Measurements from ENCODE around the gene TAF1C. TPM values are rescaled to one million over a fixed set of nuclear protein-coding genes. Genes with fewer than 3 reads are reported as not detected.

TAF1C gene
- total RNA-seq, 1 donor, result 19.5 TPM

GRCh38 chr16:84196101-84196500 is 9.2 kb upstream of the TAF1C start:
- no peak for TF ChIP-seq CTCF (IDR thresholded peaks at IDR 0.05; ENCODE audit: extremely low read depth, low read depth, low read length)
- no peak overlapping the region for H3K4me3 ChIP-seq (ENCODE audit: insufficient read depth, low read length)
- no peak overlapping the region for H3K27ac ChIP-seq (ENCODE audit: low read depth, low read length)
- no peaks in the 10 kb centered on the region for H3K79me2 ChIP-seq (ENCODE audit: insufficient read depth, low read length)
- H3K4me2 ChIP-seq (ENCODE audit: insufficient read depth, low read length), result no peak overlapping the region
- H2AFZ ChIP-seq (ENCODE audit: low read length), result no peak overlapping the region
- H4K20me1 ChIP-seq (ENCODE audit: insufficient read depth, low read length), result no peaks in the 10 kb centered on the region
- H3K4me1 ChIP-seq (ENCODE audit: insufficient read depth, low read length), result peaks cover 5% of the 10 kb centered on the region
- no peak for DNase-seq (ENCODE audit: insufficient read length, low spot score, missing footprints)
- no peaks in the 10 kb centered on the region for H3K36me3 ChIP-seq (ENCODE audit: insufficient read depth, low read length)
- H3K27me3 ChIP-seq (ENCODE audit: insufficient read depth, low read length), result peaks cover 11% of the 10 kb centered on the region
- no peaks in the 10 kb centered on the region for H3K9me3 ChIP-seq (ENCODE audit: low read depth, low read length)

GRCh38 chr16:84195201-84196093 is 8.6 kb upstream of the TAF1C start:
- H3K27me3 ChIP-seq (ENCODE audit: insufficient read depth, low read length), result peaks cover 11% of the 10 kb centered on the region
- peaks cover 5% of the 10 kb centered on the region for H3K4me1 ChIP-seq (ENCODE audit: insufficient read depth, low read length)
- no peak overlapping the region for H3K27ac ChIP-seq (ENCODE audit: low read depth, low read length)
- no peak overlapping the region for H3K4me2 ChIP-seq (ENCODE audit: insufficient read depth, low read length)
- H2AFZ ChIP-seq (ENCODE audit: low read length), result no peak overlapping the region
- no peaks in the 10 kb centered on the region for H3K9me3 ChIP-seq (ENCODE audit: low read depth, low read length)
- no peak for TF ChIP-seq CTCF (IDR thresholded peaks at IDR 0.05; ENCODE audit: extremely low read depth, low read depth, low read length)
- no peaks in the 10 kb centered on the region for H3K36me3 ChIP-seq (ENCODE audit: insufficient read depth, low read length)
- H3K4me3 ChIP-seq (ENCODE audit: insufficient read depth, low read length), result no peak overlapping the region
- peak; percentile 76 for DNase-seq (ENCODE audit: insufficient read length, low spot score, missing footprints)
- H3K79me2 ChIP-seq (ENCODE audit: insufficient read depth, low read length), result no peaks in the 10 kb centered on the region
- no peaks in the 10 kb centered on the region for H4K20me1 ChIP-seq (ENCODE audit: insufficient read depth, low read length)

GRCh38 chr16:84194470-84195200 is 7.8 kb upstream of the TAF1C start:
- H3K9me3 ChIP-seq (ENCODE audit: low read depth, low read length), result no peaks in the 10 kb centered on the region
- H4K20me1 ChIP-seq (ENCODE audit: insufficient read depth, low read length), result no peaks in the 10 kb centered on the region
- no peak overlapping the region for H3K27ac ChIP-seq (ENCODE audit: low read depth, low read length)
- H3K4me1 ChIP-seq (ENCODE audit: insufficient read depth, low read length), result peaks cover 5% of the 10 kb centered on the region
- DNase-seq (ENCODE audit: insufficient read length, low spot score, missing footprints), result no peak
- H3K4me2 ChIP-seq (ENCODE audit: insufficient read depth, low read length), result no peak overlapping the region
- H3K79me2 ChIP-seq (ENCODE audit: insufficient read depth, low read length), result no peaks in the 10 kb centered on the region
- H3K36me3 ChIP-seq (ENCODE audit: insufficient read depth, low read length), result no peaks in the 10 kb centered on the region
- peaks cover 5% of the 10 kb centered on the region for H3K27me3 ChIP-seq (ENCODE audit: insufficient read depth, low read length)
- TF ChIP-seq CTCF (IDR thresholded peaks at IDR 0.05; ENCODE audit: extremely low read depth, low read depth, low read length), result no peak
- H3K4me3 ChIP-seq (ENCODE audit: insufficient read depth, low read length), result no peak overlapping the region
- no peak overlapping the region for H2AFZ ChIP-seq (ENCODE audit: low read length)

GRCh38 chr16:84194018-84194417 is 7.2 kb upstream of the TAF1C start:
- H3K79me2 ChIP-seq (ENCODE audit: insufficient read depth, low read length), result no peaks in the 10 kb centered on the region
- H2AFZ ChIP-seq (ENCODE audit: low read length), result no peak overlapping the region
- H4K20me1 ChIP-seq (ENCODE audit: insufficient read depth, low read length), result no peaks in the 10 kb centered on the region
- H3K4me1 ChIP-seq (ENCODE audit: insufficient read depth, low read length), result peaks cover 5% of the 10 kb centered on the region
- no peaks in the 10 kb centered on the region for H3K9me3 ChIP-seq (ENCODE audit: low read depth, low read length)
- H3K4me2 ChIP-seq (ENCODE audit: insufficient read depth, low read length), result no peak overlapping the region
- no peak for TF ChIP-seq CTCF (IDR thresholded peaks at IDR 0.05; ENCODE audit: extremely low read depth, low read depth, low read length)
- peaks cover 5% of the 10 kb centered on the region for H3K27me3 ChIP-seq (ENCODE audit: insufficient read depth, low read length)
- H3K36me3 ChIP-seq (ENCODE audit: insufficient read depth, low read length), result no peaks in the 10 kb centered on the region
- H3K4me3 ChIP-seq (ENCODE audit: insufficient read depth, low read length), result no peak overlapping the region
- DNase-seq (ENCODE audit: insufficient read length, low spot score, missing footprints), result peak; percentile 76
- H3K27ac ChIP-seq (ENCODE audit: low read depth, low read length), result no peak overlapping the region

All from osteoblast (primary cell).